ENCODE measurements around the gene WASHC4.
"Not testable (repeated sequence)": the region's sequence is repeated elsewhere in the genome, so short reads cannot be mapped to it uniquely, and the experiment has no call there.

Gene WASHC4

GRCh38 chr12:105167346-105167745 is 59.8 kb downstream of the WASHC4 start:
- DNase-seq, result no peak

- no peak for DNase-seq
Measured at GRCh38 chr12:105168006-105168405, 60.5 kb downstream of the WASHC4 start.

GRCh38 chr12:105170139-105170538 is 62.6 kb downstream of the WASHC4 start:
- DNase-seq, result no peak

- no peak for DNase-seq
Measured at GRCh38 chr12:105171691-105172436, 64.3 kb downstream of the WASHC4 start.

GRCh38 chr12:105175397-105175990 is 68.0 kb downstream of the WASHC4 start:
- no peak for DNase-seq

GRCh38 chr12:105177208-105177607 is 69.7 kb downstream of the WASHC4 start:
- no peak for DNase-seq

GRCh38 chr12:105179114-105179513 is 71.6 kb downstream of the WASHC4 start:
- DNase-seq, result not testable (repeated sequence)

GRCh38 chr12:105183406-105183805 is 75.9 kb downstream of the WASHC4 start:
- DNase-seq, result not testable (repeated sequence)

- DNase-seq, result not testable (repeated sequence)
Measured at GRCh38 chr12:105183976-105184375, 76.4 kb downstream of the WASHC4 start.

GRCh38 chr12:105189293-105189692 is 81.8 kb downstream of the WASHC4 start:
- no peak for DNase-seq

- no peak for DNase-seq
Measured at GRCh38 chr12:105190530-105190929, 83.0 kb downstream of the WASHC4 start.

GRCh38 chr12:105192624-105193225 is 85.2 kb downstream of the WASHC4 start:
- no peak for DNase-seq

- DNase-seq, result no peak
Measured at GRCh38 chr12:105194947-105195346, 87.4 kb downstream of the WASHC4 start.

- DNase-seq, result no peak
Measured at GRCh38 chr12:105196090-105196489, 88.6 kb downstream of the WASHC4 start.

GRCh38 chr12:105198961-105199360 is 91.4 kb downstream of the WASHC4 start:
- DNase-seq, result no peak

GRCh38 chr12:105200385-105200784 is 92.9 kb downstream of the WASHC4 start:
- DNase-seq, result no peak

- DNase-seq, result no peak
Measured at GRCh38 chr12:105201299-105201698, 93.8 kb downstream of the WASHC4 start.

- DNase-seq, result no peak
Measured at GRCh38 chr12:105202202-105202601, 94.7 kb downstream of the WASHC4 start.

GRCh38 chr12:105204127-105204526 is 96.6 kb downstream of the WASHC4 start:
- DNase-seq, result no peak

- no peak for DNase-seq
Measured at GRCh38 chr12:105204916-105205315, 97.4 kb downstream of the WASHC4 start.

- DNase-seq, result peak; percentile 14
Measured at GRCh38 chr12:105205322-105206048, 98.0 kb downstream of the WASHC4 start.

GRCh38 chr12:105206686-105207374 is 99.3 kb downstream of the WASHC4 start:
- no peak for DNase-seq

GRCh38 chr12:105209091-105209490 is 101.6 kb downstream of the WASHC4 start:
- no peak for DNase-seq
